T-helper 9 cell (primary cell): Measurements from ENCODE around the gene TFIP11.
"Not testable (repeated sequence)": the region's sequence is repeated elsewhere in the genome, so short reads cannot be mapped to it uniquely, and the experiment has no call there.

Source experiments
- DNase-seq: peaks from one replicate; pipeline ENCODE4 v3.0.0-alpha.2; 2020

Gene TFIP11

GRCh38 chr22:26540119-26540518 lies 27.8 kb upstream of the TFIP11 start:
- DNase-seq: no peak

GRCh38 chr22:26536762-26537134 lies 24.5 kb upstream of the TFIP11 start:
- DNase-seq: no peak

GRCh38 chr22:26536056-26536761 lies 23.9 kb upstream of the TFIP11 start:
- no peak for DNase-seq

GRCh38 chr22:26535603-26535908 lies 23.3 kb upstream of the TFIP11 start:
- no peak for DNase-seq

- no peak for DNase-seq
Measured at GRCh38 chr22:26534874-26535602, 22.8 kb upstream of the TFIP11 start.

GRCh38 chr22:26534171-26534855 lies 22.0 kb upstream of the TFIP11 start:
- no peak for DNase-seq

GRCh38 chr22:26529345-26529744 lies 17.1 kb upstream of the TFIP11 start:
- DNase-seq: no peak

- DNase-seq: not testable (repeated sequence)
Measured at GRCh38 chr22:26528518-26528917, 16.2 kb upstream of the TFIP11 start.

GRCh38 chr22:26527574-26528465 lies 15.5 kb upstream of the TFIP11 start:
- no peak for DNase-seq

- no peak for DNase-seq
Measured at GRCh38 chr22:26527167-26527566, 14.9 kb upstream of the TFIP11 start.

GRCh38 chr22:26525946-26526564 lies 13.8 kb upstream of the TFIP11 start:
- DNase-seq: no peak

GRCh38 chr22:26524870-26525269 lies 12.6 kb upstream of the TFIP11 start:
- DNase-seq: no peak

GRCh38 chr22:26522592-26522991 lies 10.3 kb upstream of the TFIP11 start:
- DNase-seq: no peak

- DNase-seq: no peak
Measured at GRCh38 chr22:26522012-26522411, 9.7 kb upstream of the TFIP11 start.

GRCh38 chr22:26517429-26517828 lies 5.2 kb upstream of the TFIP11 start:
- no peak for DNase-seq

GRCh38 chr22:26516503-26516902 lies 4.2 kb upstream of the TFIP11 start:
- DNase-seq: no peak

- no peak for DNase-seq
Measured at GRCh38 chr22:26515931-26516330, 3.7 kb upstream of the TFIP11 start.

- no peak for DNase-seq
Measured at GRCh38 chr22:26514419-26515161, 2.3 kb upstream of the TFIP11 start.

GRCh38 chr22:26513838-26514237 lies 1.6 kb upstream of the TFIP11 start:
- DNase-seq: no peak

GRCh38 chr22:26508148-26508547 lies 4.1 kb downstream of the TFIP11 start:
- DNase-seq: no peak

GRCh38 chr22:26503758-26504157 lies 8.5 kb downstream of the TFIP11 start:
- DNase-seq: no peak
